GM19023 (cell line): Measurements from ENCODE around the gene GPR89B.
"Not testable (repeated sequence)": the region's sequence is repeated elsewhere in the genome, so short reads cannot be mapped to it uniquely, and the experiment has no call there.

Experiments used
- ATAC-seq: cut with Tn5 transposase; IDR thresholded peaks from one replicate; pipeline ENCODE4 v1.9.1; 2021; ENCODE audit warnings: mild to moderate bottlenecking, moderate library complexity; ENCODE audit not compliant: unreplicated experiment

Gene GPR89B

DNA sequence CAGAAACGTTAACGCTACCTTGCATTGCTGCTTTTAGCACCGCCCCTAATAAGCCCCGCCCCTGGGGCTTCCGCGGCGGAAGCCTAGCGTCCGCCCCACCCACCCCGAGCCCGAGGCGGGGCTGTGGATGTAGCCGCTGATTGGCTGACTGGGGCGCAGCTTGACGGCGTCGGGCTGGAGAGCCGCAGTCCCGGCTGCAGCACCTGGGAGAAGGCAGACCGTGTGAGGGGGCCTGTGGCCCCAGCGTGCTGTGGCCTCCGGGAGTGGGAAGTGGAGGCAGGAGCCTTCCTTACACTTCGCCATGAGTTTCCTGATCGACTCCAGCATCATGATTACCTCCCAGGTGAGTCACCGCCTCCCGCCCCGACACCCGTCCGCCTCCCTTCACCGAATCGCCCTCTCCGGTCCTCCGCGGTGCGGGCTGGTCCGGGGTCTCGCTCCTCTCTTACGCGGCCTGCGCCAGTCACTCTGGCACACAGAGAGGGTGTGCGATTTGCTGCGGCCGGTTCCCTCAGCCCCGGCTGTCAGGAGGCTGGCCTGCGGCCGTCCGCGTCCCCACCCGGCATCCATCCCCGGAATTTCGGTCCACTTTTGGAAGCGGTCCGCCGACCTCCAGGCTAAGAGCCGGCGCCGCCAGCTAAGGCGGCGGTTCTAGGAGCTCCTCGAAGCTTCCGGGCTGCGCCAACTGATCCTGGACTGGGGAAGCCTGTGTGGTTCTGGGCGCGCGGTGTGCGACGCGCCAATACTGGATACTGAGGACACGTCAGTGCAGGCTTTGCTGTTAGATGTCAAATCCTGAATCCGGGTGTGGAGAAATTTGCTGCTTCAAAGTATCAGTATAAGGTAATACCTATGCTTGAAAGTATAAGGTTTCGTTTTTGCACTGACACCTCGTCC lies at the start of gene GPR89B:
TSS of gene GPR89B (plus strand) at position 185 of the 897 bp plus-strand sequence. CDS start at position 302, 117 bp downstream.
- peak; percentile 98 for ATAC-seq

GRCh38 chr1:147879911-147880310 lies 48.3 kb upstream of the GPR89B start:
- ATAC-seq, result no peak

DNA sequence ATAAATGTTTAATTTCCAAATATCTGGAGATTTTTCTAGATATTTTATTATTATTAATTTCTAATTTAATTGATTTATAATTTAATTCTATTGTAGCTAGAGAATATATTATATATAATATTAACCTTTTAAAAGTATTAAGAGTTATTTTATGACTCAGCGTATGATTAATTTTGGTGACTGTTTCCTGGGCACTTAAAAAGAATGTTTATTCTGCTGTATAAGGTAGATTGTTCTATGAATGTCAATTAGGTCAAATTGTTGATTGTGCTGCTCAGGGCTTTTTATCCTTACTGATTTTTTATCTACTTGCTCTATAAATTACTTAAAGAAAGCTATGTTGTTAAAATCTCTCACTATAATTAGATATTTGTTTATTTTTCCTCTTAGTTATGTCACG lies 45.7 kb upstream of the GPR89B start:
- no peak for ATAC-seq

DNA sequence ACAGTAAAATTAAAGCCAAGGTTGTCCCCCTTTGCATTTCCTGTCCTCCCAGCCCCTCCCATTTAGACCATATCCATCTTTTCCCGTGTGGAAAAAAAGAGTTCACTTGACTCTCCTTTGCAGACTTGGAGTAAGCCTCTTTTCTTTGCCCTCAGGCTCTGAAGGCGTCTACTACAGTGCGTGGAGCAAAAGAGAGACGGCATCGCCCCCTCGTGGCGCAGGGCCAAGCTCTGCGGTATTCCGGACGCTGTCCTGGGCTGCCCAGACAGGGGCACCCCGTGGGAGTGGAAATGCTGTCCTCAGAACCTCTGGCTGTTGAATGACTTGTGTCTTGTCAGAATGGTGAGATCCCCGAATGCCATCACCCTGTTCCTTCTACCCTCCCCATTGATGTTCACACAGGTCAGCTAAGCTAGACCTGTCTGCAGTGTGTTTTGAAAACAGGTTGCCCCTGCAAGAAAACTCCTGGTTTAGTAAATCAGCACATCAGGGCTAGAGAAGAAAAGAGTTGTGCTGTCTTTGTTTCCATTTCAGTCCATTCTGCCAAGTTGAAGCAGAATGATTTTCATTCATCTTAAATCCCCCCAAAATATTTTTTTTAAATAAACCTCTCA lies 37.9 kb upstream of the GPR89B start:
- peak; percentile 69 for ATAC-seq

- no peak for ATAC-seq
Measured at GRCh38 chr1:147891088-147891487, 37.1 kb upstream of the GPR89B start.

DNA sequence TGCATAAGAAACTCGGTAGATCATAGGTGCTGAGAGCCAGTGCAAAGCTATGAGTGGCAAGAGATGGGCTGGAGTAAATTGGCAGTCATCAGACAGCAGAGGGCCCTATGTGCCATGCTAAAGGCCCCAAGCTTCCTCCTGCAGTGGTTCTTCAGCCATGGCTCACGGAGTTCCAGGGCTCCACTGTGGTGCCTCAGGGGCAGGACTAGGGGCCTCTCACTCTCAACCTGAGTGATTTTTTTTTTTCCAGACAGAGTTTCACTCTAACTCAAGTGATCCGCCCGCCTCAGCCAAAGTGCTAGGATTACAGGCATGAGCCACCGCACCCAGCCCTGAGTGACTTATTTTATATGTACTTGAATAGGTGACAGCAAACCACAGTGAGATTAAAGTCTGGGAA lies 36.0 kb upstream of the GPR89B start:
- ATAC-seq, result no peak

DNA sequence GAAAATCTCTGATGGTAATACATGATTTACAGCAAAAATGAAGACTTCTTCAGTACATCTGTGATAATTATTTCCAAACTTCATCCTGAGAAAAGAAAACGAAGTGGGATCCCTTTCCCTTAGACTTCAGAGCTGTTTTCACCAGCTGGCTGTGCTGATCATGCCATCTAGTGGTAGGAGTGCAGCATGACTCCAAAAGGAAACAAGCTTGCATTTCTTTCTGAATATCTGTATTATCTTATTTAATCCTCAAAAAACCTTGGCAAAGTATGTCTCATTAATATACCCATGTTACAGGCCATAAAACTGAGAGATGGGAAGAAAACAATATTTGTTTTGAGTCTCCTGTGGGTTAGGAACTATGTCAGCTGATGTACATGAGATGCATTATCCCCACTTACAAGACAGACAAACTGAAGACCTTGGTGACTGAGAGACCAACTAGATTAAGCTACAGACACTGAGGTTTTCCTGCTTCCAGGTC lies 35.4 kb upstream of the GPR89B start:
- ATAC-seq, result no peak

DNA sequence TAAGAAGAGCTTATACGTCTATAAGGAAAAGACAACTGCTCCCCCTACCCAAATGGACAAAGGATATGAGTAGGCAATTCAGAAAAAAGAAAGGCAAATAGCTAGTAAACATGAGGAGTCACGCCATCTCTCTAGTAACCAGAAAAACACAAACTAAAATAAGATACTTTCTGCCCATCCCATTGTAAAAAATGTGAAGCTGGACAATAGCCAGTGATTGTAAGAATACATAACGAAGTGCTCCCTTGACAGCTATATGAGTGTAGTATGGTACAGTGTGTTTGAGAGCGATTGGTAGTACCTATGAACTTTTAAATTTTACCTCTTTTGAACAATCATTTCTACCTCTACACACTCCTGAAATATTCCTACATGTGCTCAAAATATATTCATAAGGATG lies 33.1 kb upstream of the GPR89B start:
- ATAC-seq, result no peak

GRCh38 chr1:147897029-147897752 lies 31.0 kb upstream of the GPR89B start:
- ATAC-seq, result no peak

GRCh38 chr1:147897789-147898188 lies 30.4 kb upstream of the GPR89B start:
- ATAC-seq, result no peak

- no peak for ATAC-seq
Measured at GRCh38 chr1:147902253-147902845, 25.9 kb upstream of the GPR89B start, which contains the start of gene GJA8. TSS of gene GJA8 (plus strand) at chr1:147902795. CDS start at chr1:147907956, 5,161 bp downstream.

DNA sequence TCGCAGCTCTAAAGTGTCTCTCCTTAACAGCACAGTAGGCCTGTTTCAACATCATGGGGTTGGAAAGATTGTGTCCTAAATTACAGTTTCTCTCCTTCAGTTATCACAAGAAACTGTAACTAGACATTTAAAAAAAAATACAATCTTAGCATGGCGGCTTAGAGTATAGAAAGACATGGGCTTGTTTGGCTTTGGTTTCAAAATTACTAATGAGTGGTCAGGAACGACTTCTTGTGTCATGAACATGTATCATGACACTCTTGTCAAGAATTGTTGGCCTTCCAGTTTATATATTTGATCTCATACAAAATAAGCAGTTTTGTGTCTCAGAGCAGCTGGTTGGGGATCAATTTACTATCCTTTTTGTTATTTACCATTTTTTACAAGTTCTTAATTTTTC lies 23.5 kb upstream of the GPR89B start:
- no peak for ATAC-seq

GRCh38 chr1:147907786-147908509 lies 20.3 kb upstream of the GPR89B start:
- ATAC-seq, result no peak

- ATAC-seq, result no peak
Measured at GRCh38 chr1:147912553-147912952, 15.7 kb upstream of the GPR89B start.

DNA sequence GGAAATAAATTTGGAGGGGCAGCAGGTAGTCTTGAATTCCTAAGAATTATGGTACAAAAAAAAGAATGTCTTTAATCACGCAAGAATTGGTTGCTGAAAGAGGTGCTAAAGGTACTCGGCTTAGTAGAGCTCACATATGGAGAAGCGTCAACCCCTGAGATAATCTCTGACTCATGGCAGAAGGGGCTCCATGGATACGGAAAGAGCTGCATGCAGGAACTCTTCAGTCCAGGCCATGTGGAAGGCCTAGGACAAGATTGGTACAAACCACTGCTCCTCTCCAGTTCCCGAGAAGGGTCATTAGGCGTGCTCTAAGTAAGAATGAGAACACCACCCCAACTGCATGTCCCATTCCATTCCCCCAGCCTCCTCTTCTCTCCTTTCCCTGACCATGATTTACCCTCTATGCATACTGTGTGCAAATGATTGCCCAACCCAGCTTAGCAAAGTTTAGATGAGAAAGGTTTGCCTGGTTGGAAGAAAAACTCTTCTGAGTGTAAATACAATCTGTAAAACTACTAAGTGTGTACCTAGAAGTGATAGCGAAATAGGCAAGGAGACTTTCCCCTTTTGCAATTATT lies 14.8 kb upstream of the GPR89B start:
- no peak for ATAC-seq

DNA sequence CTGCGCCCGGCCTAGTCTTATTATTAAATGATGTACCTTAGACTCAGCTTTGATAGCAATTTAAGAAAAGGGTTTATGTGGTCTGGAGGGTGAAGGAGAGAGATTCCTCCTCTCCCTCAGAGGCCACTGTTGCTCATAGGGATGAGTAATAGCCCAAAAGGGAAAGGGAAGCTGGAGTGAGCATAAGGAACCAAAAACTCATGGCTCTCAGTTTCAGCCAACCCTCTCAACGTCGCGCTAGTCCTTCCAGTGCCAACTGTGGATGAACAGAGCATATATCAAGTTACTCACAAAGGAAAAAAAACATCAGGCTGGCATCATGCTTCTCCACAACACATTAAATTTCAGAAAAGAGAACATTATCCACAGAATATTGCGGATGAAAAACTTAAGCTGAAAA lies 8.3 kb upstream of the GPR89B start:
- no peak for ATAC-seq

DNA sequence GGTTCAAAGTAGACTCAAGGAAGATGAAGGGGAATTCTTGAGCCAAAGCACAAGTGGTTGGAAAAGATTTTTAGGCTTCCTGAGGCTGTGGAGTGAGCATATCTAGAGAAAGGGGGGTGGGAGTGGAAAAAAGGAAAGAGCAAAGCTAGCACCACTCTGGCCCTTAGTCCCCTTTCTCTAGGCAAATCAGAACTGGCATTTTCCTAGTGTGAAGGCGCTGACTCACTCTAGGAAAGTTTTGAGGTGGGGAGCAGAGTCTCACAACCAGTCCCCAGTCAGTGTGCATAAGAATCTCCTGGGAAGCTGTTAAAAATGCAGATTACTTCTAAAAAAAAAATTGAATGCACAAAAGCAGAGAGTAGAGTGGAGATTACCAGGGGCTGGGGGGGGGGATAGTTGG lies 3.4 kb upstream of the GPR89B start:
- ATAC-seq, result no peak

- not testable (repeated sequence) for ATAC-seq
Measured at GRCh38 chr1:147927215-147927614, 1.0 kb upstream of the GPR89B start.

DNA sequence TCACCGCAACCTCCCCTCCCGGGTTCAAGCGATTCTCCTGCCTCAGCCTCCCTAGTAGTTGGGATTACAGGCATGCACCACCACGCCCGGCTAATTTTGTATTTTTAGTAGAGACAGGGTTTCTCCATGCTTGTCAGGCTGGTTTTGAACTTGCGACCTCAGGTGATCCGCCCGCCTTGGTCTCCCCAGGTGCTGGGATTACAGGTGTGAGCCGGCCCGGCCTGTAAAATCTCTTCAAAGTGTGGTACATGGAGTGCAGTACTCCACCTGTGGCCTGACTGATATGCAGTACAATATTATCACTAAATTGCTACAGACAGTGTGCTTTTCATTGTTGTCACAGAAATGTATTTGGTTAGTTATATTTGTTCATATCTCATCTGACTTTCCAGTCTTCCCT lies 531 bp upstream of the GPR89B start:
- ATAC-seq, result not testable (repeated sequence)

GRCh38 chr1:147931137-147931536 lies 2.9 kb downstream of the GPR89B start:
- ATAC-seq, result not testable (repeated sequence)
